ENCODE measurements around the gene TRIM63.

The TRIM63 gene

GRCh38 chr1:26031611-26032220, 35.7 kb downstream of the TRIM63 start:
- no peak for DNase-seq

- DNase-seq = no peak
Observed at GRCh38 chr1:26031196-26031595, 36.2 kb downstream of the TRIM63 start.

- no peak for DNase-seq
Observed at GRCh38 chr1:26029864-26030481, 37.5 kb downstream of the TRIM63 start.

- DNase-seq = no peak
Observed at GRCh38 chr1:26029054-26029863, 38.2 kb downstream of the TRIM63 start.

GRCh38 chr1:26028490-26028980, 38.9 kb downstream of the TRIM63 start:
- no peak for DNase-seq

GRCh38 chr1:26027716-26028489, 39.5 kb downstream of the TRIM63 start:
- no peak for DNase-seq

- DNase-seq = no peak
Observed at GRCh38 chr1:26025517-26025916, 41.9 kb downstream of the TRIM63 start.

GRCh38 chr1:26025060-26025459, 42.4 kb downstream of the TRIM63 start:
- no peak for DNase-seq

GRCh38 chr1:26023826-26024225, 43.6 kb downstream of the TRIM63 start:
- no peak for DNase-seq

GRCh38 chr1:26023009-26023408, 44.4 kb downstream of the TRIM63 start:
- no peak for DNase-seq

GRCh38 chr1:26022404-26022779, 45.0 kb downstream of the TRIM63 start:
- no peak for DNase-seq

GRCh38 chr1:26021647-26022403, 45.6 kb downstream of the TRIM63 start, which contains the start of gene EXTL1:
EXTL1 (plus strand) TSS chr1:26021775; CDS start chr1:26022647, 872 bp downstream.
- no peak for DNase-seq

- DNase-seq = no peak
Observed at GRCh38 chr1:26020941-26021646, 46.3 kb downstream of the TRIM63 start.

- DNase-seq = no peak
Observed at GRCh38 chr1:26020330-26020768, 47.1 kb downstream of the TRIM63 start.

GRCh38 chr1:26019641-26020315, 47.7 kb downstream of the TRIM63 start:
- DNase-seq = no peak

- no peak for DNase-seq
Observed at GRCh38 chr1:26017606-26018005, 49.8 kb downstream of the TRIM63 start.

- DNase-seq = no peak
Observed at GRCh38 chr1:26016953-26017545, 50.4 kb downstream of the TRIM63 start.

GRCh38 chr1:26016258-26016952, 51.0 kb downstream of the TRIM63 start:
- DNase-seq = no peak

GRCh38 chr1:26015358-26015757, 52.1 kb downstream of the TRIM63 start:
- DNase-seq = no peak

GRCh38 chr1:26014179-26014578, 53.3 kb downstream of the TRIM63 start:
- DNase-seq = no peak
